NCI-H1694 treated with DMSO at 0.1 percent for 48 hours (cell line): Measurements from ENCODE around the gene BMPR1A.
"Not testable (repeated sequence)": the region's sequence is repeated elsewhere in the genome, so short reads cannot be mapped to it uniquely, and the experiment has no call there.

Source experiments
- DNase-seq: peaks from one replicate; lab custom pipeline; 2025; lab: John Stamatoyannopoulos, UW

The BMPR1A gene

DNA sequence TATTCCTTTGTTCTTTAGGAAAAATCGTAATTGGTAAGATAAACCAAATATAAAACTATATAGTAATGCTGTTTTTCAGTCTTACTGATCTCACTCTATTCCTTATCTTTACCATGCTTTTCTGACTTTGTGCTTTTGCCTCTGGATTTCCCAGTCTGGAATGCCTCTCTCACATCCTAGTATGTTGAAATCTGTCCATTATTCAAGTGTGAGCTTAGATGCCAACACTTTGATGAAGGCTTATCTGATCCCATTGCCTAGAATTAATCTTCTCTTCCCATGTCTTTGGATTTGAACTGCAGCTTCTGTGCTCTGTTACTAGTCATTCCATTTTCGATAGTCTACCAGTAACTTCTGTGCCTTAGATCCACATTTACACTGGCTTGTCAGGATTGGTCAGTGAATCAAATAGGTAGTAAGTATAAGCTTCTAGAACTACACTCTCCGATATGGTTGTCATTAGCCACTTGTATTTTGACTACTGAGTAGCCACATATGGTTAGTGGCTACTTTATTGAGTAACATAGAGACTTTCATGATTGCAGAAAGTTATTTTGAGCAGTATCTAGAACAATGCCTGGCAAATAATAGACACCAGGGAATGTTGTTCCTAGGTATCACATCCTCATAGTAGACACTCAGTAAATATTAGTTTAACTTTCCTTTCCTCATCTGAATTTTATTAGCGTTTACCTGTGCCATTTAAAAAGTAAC is 92.9 kb downstream of the BMPR1A start:
- no peak for DNase-seq

DNA sequence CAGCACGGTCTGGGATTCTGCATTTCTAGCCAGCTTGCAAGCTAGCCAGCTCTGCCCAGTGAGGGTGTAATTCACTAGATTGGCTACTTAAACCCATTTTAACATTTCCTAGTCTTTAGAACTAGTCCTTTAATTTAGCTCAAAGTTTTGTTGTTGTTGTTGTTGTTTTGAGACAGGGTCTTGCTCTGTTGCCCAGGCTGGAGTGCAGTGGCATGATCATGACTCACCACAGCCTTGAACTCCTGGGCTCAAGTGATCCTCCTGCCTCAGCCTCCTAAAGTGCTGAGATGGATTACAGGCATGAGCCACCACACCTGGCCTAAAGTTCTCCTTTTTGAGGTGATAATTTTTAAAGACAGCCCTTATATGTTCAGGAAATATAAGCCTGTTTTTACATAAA is 94.1 kb downstream of the BMPR1A start:
- DNase-seq, result no peak

DNA sequence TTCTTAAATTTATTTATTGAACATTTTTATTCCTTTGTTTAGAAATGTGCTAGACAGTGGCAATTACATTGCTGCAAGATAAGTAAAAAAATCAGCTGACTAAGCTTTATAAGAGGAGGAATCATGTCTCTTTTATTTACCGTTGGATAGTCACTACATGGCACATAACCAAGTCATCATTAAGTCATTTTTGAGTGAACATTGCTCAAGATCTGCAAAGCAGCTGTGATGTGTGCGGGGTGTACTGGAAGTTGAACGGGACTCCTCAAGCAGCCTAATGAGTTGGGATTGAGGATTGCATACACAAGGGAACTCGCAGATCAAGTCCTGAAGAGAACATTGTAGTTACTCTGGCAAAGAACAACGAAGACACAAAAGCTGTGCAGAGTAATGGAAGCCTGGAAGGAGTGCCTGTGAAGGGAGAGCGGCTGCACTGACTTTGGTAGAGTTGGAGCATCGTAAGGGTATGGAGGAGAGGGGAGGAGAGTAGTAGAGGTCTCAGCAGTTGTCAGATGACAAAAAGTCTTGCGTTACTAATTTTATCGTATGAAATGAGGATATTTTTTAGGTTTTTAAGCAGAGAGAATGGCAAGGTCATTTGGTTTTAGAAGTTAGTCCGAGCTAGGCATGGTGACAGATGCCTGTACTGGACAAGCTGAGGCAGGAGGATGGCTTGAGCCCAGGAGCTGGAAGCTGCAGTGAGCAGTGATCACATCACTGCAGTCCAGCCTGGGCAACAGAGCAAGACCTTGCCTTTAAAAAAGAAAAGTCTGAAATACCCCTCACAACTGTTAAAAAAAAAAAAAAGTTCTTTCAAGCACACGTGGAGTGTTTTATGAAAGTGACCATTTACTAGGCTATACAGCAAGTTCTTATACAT is 95.1 kb downstream of the BMPR1A start:
- DNase-seq, result no peak

- not testable (repeated sequence) for DNase-seq
Observed at GRCh38 chr10:86853582-86853981, 97.2 kb downstream of the BMPR1A start.

GRCh38 chr10:86855513-86855912 is 99.1 kb downstream of the BMPR1A start:
- no peak for DNase-seq

- DNase-seq, result no peak
Observed at GRCh38 chr10:86856156-86856555, 99.7 kb downstream of the BMPR1A start.

GRCh38 chr10:86857128-86857721 is 100.8 kb downstream of the BMPR1A start:
- no peak for DNase-seq

GRCh38 chr10:86858011-86858410 is 101.6 kb downstream of the BMPR1A start:
- DNase-seq, result no peak

DNA sequence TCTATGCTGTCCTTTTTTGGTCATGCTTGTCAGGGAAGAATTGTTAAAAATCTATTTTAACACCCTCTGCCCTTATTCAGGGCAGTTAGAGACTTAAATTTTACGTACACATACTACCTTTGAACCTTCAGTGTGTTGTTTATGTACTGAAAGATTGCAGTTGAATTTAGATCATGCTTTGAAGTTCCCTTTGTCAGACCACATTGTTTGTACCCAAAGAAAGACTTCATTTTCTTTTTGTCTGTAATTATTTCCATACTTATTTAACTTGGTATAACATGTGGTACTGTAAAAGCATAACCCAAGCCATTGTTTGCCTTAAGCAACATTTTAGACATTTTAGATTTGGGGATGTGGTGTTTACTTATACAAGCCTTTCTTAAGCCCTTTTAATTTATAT is 104.9 kb downstream of the BMPR1A start:
- DNase-seq, result no peak

- no peak for DNase-seq
Observed at GRCh38 chr10:86862373-86862772, 106.0 kb downstream of the BMPR1A start.

DNA sequence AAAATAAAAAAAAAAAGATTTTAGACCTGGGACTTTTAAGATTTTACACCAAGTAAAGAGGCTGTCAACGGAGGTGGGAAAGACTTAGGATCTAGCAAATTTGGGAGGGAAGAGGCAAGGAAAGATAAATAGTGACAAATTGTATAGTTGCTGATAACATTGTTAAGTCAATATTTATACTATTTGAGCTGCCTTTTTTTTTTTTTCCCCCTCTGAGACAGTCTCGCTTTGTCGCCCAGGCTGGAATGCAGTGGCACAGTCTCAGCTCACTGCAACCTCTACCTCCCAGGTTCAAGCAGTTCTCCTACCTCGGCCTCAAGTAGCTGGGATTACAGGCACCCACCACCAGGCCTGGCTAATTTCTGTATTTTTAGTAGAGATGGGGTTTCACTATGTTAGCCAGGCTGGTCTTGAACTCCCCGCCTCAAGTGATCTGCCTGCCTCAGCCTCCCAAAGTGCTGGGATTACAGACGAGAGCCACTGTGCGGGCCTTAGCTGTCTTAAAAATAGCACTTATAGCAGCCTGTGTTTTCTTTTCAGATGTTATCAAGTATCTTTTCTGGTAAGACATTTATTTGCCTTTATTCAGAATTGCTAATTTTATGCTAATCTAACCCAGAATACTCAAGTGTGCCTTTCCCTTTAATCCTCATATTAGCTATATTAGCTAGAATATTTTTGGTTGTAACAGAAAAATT is 106.5 kb downstream of the BMPR1A start:
- DNase-seq, result no peak

DNA sequence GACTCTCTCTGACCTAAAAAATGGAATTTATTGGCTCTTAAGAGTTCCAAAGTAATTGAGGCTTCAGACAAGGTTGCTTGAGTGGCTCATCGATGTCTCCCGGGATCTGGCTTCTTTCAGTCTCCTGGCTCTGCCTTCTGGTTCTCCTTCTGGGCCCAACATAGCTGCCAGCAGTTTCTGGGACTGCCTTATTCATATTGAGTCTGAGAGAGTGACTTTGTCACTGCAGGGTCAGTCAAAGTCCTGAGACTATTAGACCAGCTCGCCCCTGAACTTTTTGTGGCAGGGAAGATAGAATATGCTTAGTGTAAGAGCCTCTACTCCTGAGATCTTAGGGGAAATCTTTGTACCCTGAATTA is 107.0 kb downstream of the BMPR1A start:
- no peak for DNase-seq

DNA sequence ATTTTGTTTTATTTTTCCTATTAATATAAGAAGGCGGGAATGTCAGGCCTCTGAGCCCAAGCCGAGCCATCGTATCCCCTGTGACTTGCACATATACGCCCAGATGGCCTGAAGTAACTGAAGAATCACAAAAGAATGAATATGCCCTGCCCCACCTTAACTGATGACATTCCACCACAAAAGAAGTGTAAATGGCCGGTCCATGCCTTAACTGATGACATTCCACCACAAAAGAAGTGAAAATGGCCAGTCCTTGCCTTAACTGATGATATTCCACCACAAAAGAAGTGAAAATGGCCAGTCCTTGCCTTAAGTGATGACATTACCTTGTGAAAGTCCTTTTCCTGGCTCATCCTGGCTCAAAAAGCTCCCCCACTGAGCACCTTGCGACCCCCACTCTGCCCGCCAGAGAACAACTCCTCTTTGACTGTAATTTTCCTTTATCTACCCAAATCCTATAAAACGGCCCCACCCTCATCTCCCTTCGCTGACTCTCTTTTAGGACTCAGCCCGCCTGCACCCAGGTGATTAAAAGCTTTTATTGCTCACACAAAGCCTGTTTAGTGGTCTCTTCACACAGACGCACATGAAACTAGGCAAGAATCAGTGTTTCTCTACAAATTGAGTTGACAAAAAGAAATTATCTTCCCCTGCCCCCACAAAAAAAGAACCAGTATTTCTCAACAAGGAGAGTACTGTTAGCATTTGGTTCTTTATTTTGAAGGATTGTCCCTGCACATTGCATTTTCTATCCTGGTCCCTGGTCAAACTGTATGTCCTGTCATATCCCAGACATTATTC is 108.8 kb downstream of the BMPR1A start:
- not testable (repeated sequence) for DNase-seq

- DNase-seq, result no peak
Observed at GRCh38 chr10:86867149-86867548, 110.7 kb downstream of the BMPR1A start.

DNA sequence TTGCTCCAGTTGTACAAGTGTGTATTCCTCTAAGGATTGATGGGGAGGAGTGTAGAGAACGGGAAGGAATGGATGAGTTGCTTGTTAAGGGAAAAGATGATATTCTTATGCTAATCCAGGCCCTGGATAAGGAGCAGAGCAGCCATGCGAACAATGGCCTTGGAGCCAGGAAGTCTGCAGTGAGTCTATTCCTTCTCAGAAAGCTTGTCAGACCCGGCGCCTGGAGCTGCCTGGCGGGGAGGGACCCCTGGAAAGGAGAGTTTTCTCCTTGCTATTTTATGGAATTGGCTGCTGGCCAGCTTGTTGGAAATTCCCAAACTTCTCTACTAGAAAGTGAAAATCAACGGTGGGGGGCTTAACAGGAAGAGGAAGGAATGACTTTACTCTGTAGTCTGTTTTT is 111.9 kb downstream of the BMPR1A start:
- DNase-seq, result no peak

- DNase-seq, result no peak
Observed at GRCh38 chr10:86870679-86871078, 114.3 kb downstream of the BMPR1A start.

GRCh38 chr10:86871563-86872183 is 115.3 kb downstream of the BMPR1A start:
- no peak for DNase-seq

DNA sequence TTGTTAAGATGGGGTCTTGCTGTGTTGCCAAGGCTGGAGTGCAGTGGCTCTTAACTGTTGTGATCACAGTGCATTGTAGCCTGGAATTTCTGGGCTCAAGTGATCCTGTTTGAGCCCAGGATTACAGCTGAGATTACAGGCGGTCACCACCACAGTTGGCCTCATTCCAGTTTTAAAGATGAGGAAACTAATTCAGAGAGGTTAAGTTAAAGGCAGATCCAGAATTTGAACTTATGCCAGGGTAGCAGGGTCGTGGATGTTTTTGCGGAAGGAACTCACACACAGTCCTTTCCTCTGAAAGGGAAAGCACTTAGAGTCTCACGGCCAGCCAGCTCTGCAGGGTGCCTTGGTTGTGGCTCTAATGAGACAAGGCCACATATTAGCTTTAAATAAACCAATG is 116.3 kb downstream of the BMPR1A start:
- no peak for DNase-seq

GRCh38 chr10:86876748-86877147 is 120.3 kb downstream of the BMPR1A start:
- no peak for DNase-seq

- no peak for DNase-seq
Observed at GRCh38 chr10:86878983-86879713, 122.7 kb downstream of the BMPR1A start.
